Mesenteric fat pad (tissue), 1 donor: ENCODE data around the gene SLC2A10. TPM values are rescaled to one million over a fixed set of nuclear protein-coding genes. Genes with fewer than 3 reads are reported as not detected.
"Not testable (repeated sequence)": the region's sequence is repeated elsewhere in the genome, so short reads cannot be mapped to it uniquely, and the experiment has no call there.

Experiments
- DNase-seq: peaks from one replicate; pipeline ENCODE4 v3.0.0-alpha.2; 2020; ENCODE audit warnings: low spot score
- long read RNA-seq: library from polyadenylated mRNA; unstranded; transcript quantifications from one replicate; pipeline ENCODE4 v2.0.0, GENCODE V29; 2020
- total RNA-seq: library from RNA; stranded (reverse); fragmentation: NEBNext Ultra II Directional; extraction: Animal tissue kit (Norgen Biotek cat#: 25700); gene quantifications from one replicate; pipeline ENCODE4 v1.2.1, GENCODE V29; 2021
- donor health status: DM: yes; HTN: yes; CAD: no.

SLC2A10 gene
- 13.1 TPM for total RNA-seq
- long read RNA-seq, full-length matches to known transcripts = 1 of 9 reads
- long read RNA-seq, partial matches to known transcripts = 6 of 9 reads
- long read RNA-seq, other reads (novel, unspliced or antisense) = 2 of 9 reads

GRCh38 chr20:46709459-46710152 is at the start of gene SLC2A10:
TSS of gene SLC2A10 (plus strand) at chr20:46709649. CDS start at chr20:46709737, 88 bp downstream.
- DNase-seq = no peak

- no peak for DNase-seq
Observed at GRCh38 chr20:46660487-46660886, 49.0 kb upstream of the SLC2A10 start.

- DNase-seq = no peak
Observed at GRCh38 chr20:46661659-46662058, 47.8 kb upstream of the SLC2A10 start.

- DNase-seq = no peak
Observed at GRCh38 chr20:46663531-46663930, 45.9 kb upstream of the SLC2A10 start.

GRCh38 chr20:46665602-46666001 is 43.8 kb upstream of the SLC2A10 start:
- DNase-seq = no peak

GRCh38 chr20:46666306-46666705 is 43.1 kb upstream of the SLC2A10 start:
- no peak for DNase-seq

- no peak for DNase-seq
Observed at GRCh38 chr20:46666818-46667515, 42.5 kb upstream of the SLC2A10 start.

GRCh38 chr20:46670228-46670584 is 39.2 kb upstream of the SLC2A10 start:
- DNase-seq = no peak

- DNase-seq = no peak
Observed at GRCh38 chr20:46670585-46671584, 38.6 kb upstream of the SLC2A10 start.

DNA sequence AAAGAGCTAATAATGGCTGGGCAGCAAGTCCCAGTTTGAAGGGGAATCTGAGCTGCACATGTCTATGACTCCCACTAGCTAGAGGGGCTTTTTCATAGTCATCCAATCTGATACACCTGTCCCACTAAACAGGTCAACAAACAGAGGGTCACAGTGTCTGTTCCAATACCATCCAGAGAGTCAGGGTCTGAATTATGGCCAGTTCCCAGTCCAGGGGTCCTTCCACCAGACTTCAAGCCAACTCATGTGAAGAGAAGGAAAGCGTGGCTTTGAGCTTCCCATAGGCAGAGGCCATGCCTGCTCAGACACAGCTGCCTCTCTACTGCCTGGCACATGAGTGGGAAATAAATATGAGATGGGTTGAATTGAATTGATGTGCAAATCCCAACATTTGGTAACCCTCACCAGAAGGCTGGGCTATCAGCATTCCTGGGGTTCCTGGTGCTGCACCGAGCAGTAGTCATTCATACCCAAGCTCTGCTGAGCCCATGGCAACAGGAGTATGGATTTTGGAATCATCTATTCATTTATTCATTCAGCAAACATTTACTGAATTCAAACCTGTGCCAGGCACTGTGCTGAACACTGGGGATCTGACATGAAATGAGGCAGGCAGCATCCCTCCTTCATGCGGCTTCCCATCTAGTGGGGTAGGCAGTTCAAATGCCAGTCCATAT is 37.4 kb upstream of the SLC2A10 start:
- no peak for DNase-seq

DNA sequence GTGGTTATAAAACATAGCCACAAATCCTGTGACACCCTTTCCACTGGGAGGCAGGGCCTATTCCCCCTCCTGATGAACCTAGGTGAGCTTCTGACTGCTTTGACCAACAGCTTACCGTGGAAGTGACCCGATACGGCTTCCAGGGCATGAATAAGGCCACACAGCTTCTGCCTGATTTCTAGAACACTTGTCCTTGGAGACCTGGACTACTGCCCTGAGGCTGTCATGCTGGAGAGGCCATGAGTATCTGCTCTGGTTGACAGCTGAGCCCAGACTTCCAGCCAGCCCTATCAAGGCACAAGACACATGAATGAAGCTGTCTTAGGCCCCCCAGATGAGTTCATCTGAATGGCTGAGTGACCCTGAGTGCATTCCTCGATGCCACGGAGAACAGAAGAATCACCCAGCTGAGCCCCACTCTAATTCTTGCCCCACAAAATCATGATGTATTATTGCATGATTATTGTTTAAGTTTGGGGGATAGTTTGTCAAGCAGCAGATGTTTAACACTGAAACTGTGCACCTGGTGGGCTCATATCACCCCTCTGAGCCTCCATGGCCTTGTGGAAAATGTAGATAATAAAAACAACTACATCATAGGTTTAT is 36.8 kb upstream of the SLC2A10 start:
- DNase-seq = no peak

DNA sequence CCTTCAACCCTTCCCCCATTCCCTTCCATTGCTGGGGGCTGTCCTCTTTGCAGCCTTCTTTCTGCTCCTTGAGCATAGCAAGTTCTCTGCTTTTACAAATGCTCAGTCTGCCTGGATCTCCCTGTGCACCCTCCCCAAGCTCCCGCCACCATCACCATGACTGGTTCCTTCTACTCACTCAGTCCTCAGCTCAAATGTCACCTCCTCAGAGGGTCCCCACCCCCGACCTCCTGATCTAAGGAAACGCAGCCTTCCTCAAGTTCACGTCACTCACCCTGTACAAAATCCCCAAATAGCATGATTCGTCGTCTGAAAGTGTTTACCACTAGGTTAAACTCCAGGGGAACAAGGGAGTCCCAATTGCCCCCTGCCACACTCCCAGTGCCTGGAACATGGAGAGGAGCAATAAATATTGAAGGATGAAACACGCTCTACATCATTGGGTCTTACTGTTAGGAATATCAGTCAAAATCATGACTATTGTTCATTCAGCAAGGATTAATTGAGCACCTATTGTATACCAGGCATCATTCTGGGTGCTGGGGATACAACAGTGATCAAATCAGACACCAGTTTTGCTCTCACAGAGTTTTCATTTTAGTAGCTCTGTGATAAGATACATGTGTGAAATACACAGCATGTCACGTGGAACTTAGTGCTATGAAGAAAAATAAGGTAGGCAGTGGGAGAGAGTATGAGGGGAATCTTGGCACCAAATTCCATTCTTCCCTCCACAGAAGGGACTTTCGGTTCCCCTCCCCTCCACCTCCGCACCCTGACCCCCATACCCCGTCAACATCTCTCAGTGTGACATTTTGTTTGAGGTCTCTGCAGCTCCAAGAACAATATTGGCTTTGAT is 35.8 kb upstream of the SLC2A10 start:
- DNase-seq = no peak

DNA sequence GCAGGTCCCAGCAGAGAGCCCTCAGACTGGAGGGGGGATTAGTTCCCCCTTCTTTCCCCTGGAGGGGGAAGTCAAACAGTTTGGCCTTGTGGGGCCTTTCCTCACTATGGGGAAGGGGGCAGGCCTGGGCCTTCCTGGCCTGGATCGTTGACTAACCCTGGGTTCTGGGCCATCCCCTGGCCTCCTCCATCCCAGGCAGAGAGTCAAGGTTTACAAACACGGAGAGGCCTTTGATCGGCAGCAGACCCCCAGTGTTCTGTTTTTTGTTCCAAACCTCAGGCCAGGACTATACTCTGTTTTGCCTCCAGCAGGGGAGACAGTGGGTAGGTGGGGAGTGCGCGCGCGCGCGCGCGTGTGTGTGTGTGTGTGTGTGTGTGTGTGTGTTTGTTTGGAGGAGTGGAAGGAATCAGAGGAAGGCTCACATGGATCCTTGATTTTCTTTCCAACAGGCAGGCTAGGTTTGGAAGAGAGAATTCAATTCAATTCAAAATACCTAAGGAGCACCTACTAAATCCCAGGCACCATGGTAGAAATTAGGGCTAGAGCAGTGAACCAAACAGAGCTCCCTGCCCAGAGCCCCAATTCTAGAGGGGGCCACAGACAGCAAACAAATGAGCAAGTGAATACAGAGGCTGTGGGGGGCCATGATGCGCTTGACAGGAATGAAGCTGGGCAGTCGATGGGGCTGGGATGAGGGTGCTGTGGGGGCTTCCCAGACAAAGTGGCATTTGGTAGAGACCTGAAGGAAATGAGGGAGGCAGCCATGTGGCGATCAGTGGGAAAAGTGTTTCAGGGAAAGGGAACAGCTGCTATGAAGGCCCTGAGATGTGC is 35.0 kb upstream of the SLC2A10 start:
- DNase-seq = no peak

DNA sequence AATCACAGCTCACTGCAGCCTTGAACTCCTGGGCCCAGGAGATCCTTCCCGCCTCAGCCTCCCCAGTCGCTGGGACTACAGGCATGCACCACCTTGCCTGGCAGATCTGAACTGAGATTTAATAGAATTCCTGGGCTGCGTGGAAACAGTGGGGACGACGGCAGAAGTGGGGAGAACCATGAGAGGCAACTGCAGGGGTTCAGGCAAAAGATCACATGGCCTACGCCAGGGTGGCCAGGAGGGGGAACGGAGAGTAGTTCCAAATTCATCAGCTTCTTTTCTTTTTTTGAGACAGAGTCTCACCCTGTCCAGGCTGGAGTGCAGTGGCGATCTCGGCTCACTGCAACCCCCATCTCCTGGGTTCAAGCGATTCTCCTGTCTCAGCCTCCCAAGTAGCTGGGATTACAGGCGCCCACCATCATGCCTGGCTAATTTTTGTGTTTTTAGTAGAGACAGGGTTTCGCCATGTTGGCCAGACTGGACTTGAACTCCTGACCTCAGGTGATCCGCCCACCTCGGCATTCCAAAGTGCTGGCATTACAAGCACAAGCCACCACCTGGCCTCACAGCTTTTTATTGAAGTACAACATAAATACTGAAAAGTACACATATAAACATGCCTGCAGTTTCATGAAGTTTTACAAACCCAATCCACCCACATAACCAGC is 32.7 kb upstream of the SLC2A10 start:
- not testable (repeated sequence) for DNase-seq

GRCh38 chr20:46677608-46678007 is 31.8 kb upstream of the SLC2A10 start:
- DNase-seq = no peak

DNA sequence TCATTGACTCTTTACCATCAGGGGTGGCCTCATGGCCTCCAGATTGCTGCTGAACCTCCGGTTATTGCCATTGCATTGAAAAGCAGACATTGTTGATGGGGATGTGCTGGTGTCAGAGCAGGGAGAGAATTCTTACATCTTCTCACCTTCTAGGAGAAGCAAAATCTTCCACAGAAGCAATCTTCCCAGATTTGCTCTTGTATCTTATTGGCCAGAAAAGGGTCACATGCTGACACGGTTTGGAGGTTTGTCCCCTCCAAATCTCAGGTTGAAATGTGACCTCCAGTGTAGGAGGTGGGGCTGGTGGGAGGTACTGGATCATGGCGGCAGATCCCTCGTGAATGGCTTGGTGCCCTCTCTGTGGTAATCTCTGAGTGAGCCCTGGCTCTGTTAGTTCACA is 30.9 kb upstream of the SLC2A10 start:
- DNase-seq = no peak

DNA sequence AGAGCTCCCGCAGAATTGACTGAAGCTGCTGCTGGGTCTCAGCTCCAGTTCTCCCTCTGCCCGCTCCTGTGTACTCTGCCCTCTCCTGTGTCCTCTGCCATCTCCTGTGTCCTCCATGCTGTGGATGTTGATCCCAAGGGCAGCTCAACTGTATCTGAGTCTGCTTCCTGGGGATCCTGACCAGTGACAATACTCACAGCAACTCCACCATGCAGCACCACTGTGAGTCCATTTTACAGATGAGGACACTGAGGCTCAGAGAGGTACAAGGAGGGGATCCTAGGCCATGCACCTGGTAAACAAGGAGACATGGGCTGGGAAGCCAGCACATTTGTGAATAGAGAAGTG is 28.8 kb upstream of the SLC2A10 start:
- no peak for DNase-seq
